Measurements from ENCODE around the gene LRRC53.

DNA sequence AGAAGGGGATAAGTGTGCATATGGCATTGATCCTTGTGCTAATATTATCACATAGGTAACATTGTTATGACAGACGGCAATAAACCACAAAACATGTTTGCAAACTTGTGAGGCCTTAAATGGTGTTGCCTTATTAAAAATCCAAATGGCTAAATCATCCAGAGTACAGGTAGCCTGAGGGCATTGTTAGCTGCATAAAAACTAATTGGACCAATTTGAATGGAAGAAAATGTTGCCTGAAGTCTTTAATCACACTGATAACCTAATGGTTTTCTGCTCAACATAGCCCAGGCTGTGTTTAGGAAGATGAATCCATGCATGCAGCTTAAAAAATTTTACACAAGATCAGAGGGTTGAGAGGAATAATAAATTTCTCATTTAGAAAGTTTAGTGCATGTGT, 19.4 kb upstream of the LRRC53 start:
- TF ChIP-seq, protein P1, sequence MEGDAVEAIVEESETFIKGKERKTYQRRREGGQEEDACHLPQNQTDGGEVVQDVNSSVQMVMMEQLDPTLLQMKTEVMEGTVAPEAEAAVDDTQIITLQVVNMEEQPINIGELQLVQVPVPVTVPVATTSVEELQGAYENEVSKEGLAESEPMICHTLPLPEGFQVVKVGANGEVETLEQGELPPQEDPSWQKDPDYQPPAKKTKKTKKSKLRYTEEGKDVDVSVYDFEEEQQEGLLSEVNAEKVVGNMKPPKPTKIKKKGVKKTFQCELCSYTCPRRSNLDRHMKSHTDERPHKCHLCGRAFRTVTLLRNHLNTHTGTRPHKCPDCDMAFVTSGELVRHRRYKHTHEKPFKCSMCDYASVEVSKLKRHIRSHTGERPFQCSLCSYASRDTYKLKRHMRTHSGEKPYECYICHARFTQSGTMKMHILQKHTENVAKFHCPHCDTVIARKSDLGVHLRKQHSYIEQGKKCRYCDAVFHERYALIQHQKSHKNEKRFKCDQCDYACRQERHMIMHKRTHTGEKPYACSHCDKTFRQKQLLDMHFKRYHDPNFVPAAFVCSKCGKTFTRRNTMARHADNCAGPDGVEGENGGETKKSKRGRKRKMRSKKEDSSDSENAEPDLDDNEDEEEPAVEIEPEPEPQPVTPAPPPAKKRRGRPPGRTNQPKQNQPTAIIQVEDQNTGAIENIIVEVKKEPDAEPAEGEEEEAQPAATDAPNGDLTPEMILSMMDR (IDR thresholded peaks at IDR 0.05): no peak
- TF ChIP-seq POLR2AphosphoS5 (IDR thresholded peaks at IDR 0.05) (no peak), POLR2A (IDR thresholded peaks at IDR 0.05) (no peak), EP300 (IDR thresholded peaks at IDR 0.05) (no peak)
